Measurements from ENCODE around the gene SCAMP3. TPM values are rescaled to one million over a fixed set of nuclear protein-coding genes. Genes with fewer than 3 reads are reported as not detected.
A peak's percentile ranks its signal among the peaks of the same experiment; 100 is the strongest.

SCAMP3 gene
- total and polyA plus RNA-seq, 9 donors = 27.1 to 63.0 (median 40.9) TPM

DNA sequence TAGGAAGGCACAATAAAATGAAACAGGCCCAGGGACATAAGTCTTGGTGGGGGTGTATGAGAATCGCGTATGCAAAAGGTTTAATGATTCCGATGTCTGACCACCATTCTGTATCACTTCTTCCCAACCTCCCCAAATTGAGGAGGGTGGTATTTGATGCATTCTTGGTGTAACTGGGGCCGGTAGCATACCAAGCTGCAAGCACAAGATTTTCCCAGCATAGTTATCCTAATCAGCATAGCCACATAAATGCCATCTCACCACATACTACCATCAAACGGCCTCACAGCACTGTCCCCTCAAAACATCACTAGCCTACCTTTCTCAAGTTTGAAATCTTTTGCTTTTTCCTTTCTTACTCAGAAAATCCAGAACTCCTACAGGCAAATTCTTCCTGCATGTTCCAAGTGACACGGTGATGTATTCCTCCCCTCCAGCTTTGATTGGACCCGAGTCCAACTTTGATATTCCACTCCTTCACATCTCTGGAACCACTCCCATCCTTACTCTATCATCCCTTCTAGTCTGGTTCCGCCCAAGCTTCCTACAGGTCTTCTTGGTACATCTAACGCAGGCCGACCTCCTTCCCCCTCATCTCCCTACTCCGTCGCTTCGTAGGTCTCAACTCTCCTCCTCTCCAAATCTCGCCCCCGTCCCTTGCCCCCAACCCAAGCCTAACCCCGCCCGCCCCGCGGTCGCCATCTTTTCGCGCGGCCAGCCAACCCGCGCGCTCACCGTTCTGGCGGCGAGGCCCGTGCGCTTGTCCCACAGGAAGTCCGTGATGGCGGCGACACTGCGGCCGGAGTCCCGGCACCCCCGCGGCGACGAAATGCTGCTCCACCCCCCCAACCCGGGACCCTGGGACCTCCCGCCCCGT is 10.5 kb upstream of the SCAMP3 start:
- H3K4me1 ChIP-seq (ENCODE audit: insufficient read depth) = peaks cover 1% of the 10 kb centered on the region
- peak overlapping the region; percentile 77 for H3K4me3 ChIP-seq
- peak overlapping the region; percentile 89 to 94 for H3K27ac ChIP-seq
- WGBS, 3 donors = 2 to 3% (median 3%) methylated on average over 39 to 44 of the region's 44 CpGs
- DNase-seq = no peak
- H3K36me3 ChIP-seq = no peaks in the 10 kb centered on the region
- intact Hi-C loops (cut with DNase I) = no loop called here
- H3K27me3 ChIP-seq = no peaks in the 10 kb centered on the region
- H3K9me3 ChIP-seq = no peaks in the 10 kb centered on the region
- TF ChIP-seq, protein P1, sequence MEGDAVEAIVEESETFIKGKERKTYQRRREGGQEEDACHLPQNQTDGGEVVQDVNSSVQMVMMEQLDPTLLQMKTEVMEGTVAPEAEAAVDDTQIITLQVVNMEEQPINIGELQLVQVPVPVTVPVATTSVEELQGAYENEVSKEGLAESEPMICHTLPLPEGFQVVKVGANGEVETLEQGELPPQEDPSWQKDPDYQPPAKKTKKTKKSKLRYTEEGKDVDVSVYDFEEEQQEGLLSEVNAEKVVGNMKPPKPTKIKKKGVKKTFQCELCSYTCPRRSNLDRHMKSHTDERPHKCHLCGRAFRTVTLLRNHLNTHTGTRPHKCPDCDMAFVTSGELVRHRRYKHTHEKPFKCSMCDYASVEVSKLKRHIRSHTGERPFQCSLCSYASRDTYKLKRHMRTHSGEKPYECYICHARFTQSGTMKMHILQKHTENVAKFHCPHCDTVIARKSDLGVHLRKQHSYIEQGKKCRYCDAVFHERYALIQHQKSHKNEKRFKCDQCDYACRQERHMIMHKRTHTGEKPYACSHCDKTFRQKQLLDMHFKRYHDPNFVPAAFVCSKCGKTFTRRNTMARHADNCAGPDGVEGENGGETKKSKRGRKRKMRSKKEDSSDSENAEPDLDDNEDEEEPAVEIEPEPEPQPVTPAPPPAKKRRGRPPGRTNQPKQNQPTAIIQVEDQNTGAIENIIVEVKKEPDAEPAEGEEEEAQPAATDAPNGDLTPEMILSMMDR (IDR thresholded peaks at IDR 0.05) = no peak
- no peak for TF ChIP-seq EP300 (IDR thresholded peaks at IDR 0.05)
- no peak for TF ChIP-seq POLR2A (IDR thresholded peaks at IDR 0.05)

DNA sequence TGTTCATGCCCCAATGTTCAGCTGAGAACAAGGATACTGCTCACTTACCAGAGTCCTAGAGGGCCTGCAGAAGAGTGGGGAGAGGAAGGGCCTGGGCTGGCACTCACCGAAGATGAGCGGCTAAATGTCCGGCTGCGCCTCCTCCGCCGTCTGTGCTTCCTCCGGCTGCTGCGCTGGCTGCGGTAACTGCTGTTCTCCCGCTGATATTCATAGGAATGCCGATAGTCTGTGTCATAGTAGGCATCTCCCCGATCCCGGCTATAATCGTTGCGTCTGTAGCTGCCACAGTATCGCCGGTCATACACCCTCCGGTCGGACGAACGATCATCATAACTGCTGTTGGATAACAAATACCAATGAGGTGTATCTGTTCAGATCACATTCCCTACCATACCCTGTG is 7.2 kb upstream of the SCAMP3 start:
- Histone ChIP-seq H3K4me1 (ENCODE audit: insufficient read depth) (no peaks in the 10 kb centered on the region), H3K27ac (no peak overlapping the region), H3K36me3 (no peaks in the 10 kb centered on the region), H3K4me3 (no peak overlapping the region), H3K9me3 (no peaks in the 10 kb centered on the region), H3K27me3 (no peaks in the 10 kb centered on the region)
- intact Hi-C loops (cut with DNase I) = no loop called here
- 88 to 94% (median 90%) methylated on average over 21 of the region's 21 CpGs for WGBS, 3 donors
- no peak for TF ChIP-seq POLR2A (IDR thresholded peaks at IDR 0.05)
- TF ChIP-seq, protein P1 (IDR thresholded peaks at IDR 0.05) = no peak
- TF ChIP-seq EP300 (IDR thresholded peaks at IDR 0.05) = no peak
- DNase-seq = no peak

DNA sequence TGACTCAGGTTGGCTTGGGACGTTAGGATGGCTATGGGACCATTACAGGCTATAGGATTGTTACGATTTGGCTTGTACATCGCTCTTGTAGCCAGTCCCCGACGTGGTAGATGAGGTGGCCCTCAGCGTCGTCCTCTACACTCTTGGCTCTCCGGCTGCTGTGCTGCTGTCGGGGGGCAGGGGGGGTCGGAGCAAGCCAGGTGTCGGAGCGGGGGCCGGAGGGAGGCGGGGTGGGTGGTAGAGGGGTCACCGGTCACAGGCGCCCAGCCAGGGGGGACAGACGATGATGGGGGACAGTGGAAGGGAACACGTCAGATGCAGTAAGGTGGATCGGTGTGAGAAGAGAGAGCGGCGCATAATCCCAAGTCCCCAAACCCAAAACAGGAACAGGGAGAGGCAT is 6.5 kb upstream of the SCAMP3 start:
- no peaks in the 10 kb centered on the region for H3K4me1 ChIP-seq (ENCODE audit: insufficient read depth)
- TF ChIP-seq, protein P1 (IDR thresholded peaks at IDR 0.05) = no peak
- no peak for TF ChIP-seq EP300 (IDR thresholded peaks at IDR 0.05)
- TF ChIP-seq POLR2A (IDR thresholded peaks at IDR 0.05) = no peak
- WGBS, 3 donors = 80 to 86% (median 81%) methylated on average over 21 of the region's 21 CpGs
- H3K36me3 ChIP-seq = no peaks in the 10 kb centered on the region
- intact Hi-C loops (cut with DNase I) = no loop called here
- no peaks in the 10 kb centered on the region for H3K9me3 ChIP-seq
- no peaks in the 10 kb centered on the region for H3K27me3 ChIP-seq
- DNase-seq = no peak
- H3K27ac ChIP-seq = no peak overlapping the region
- H3K4me3 ChIP-seq = no peak overlapping the region

DNA sequence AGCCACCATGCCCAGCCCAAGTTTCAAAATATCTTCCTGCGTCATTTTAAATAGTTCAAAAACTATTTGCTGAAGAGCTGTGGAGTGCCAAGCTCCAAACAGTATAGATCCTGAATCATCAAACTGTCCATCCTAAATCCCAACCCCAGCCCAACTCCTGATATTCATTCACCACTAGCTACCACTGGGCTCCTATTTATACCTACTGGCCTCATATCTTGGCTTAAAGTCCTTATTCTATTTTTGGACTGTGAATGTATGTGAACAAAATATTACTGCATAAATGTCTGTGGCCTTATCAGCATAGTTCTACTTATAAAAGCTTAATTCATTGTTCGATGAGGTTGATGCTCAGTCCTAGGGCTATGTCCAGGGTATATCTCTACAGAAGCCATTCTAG is 5.2 kb upstream of the SCAMP3 start:
- intact Hi-C loops (cut with DNase I) = no loop called here
- H3K36me3 ChIP-seq = no peaks in the 10 kb centered on the region
- no peaks in the 10 kb centered on the region for H3K9me3 ChIP-seq
- no peaks in the 10 kb centered on the region for H3K4me1 ChIP-seq (ENCODE audit: insufficient read depth)
- H3K27me3 ChIP-seq = no peaks in the 10 kb centered on the region
- H3K4me3 ChIP-seq = no peak overlapping the region
- DNase-seq = no peak
- no peak overlapping the region for H3K27ac ChIP-seq
- TF ChIP-seq EP300 (IDR thresholded peaks at IDR 0.05) (no peak), POLR2A (IDR thresholded peaks at IDR 0.05) (no peak)
- WGBS, 3 donors = 81 to 93% (median 93%) methylated on average over 2 of the region's 2 CpGs

DNA sequence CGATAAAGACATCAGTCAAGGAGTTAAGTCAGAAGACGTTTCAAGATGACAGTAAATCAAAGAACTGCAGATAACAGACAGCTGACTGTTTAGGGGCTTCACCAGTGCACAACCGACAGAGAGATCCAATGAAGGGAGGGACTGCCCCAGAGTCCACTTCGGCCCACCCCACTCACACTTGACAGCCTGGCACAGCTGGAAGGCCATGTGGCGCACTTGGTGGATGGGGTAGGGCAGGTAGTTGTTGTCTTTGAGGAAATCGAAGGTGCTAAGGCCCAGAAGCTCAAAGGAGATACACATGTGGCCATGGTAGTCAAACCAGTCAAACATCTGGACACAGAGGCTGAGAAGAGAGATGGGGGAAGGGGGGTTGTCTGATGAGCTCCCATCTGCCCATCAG is 4.4 kb upstream of the SCAMP3 start:
- no peak for TF ChIP-seq POLR2A (IDR thresholded peaks at IDR 0.05)
- Histone ChIP-seq H3K9me3 (no peaks in the 10 kb centered on the region), H3K4me1 (ENCODE audit: insufficient read depth) (peaks cover 2% of the 10 kb centered on the region), H3K27me3 (no peaks in the 10 kb centered on the region), H3K36me3 (no peaks in the 10 kb centered on the region), H3K4me3 (no peak overlapping the region), H3K27ac (no peak overlapping the region)
- no peak for DNase-seq
- WGBS, 3 donors = 65 to 80% (median 66%) methylated on average over 6 of the region's 6 CpGs
- intact Hi-C loops (cut with DNase I) = no loop called here

All from ovary (tissue), 9 donors.